Measurements from ENCODE around the gene RAD23A.
"Not testable (repeated sequence)": the region's sequence is repeated elsewhere in the genome, so short reads cannot be mapped to it uniquely, and the experiment has no call there.

RAD23A gene

GRCh38 chr19:12969292-12969988 lies 23.8 kb downstream of the RAD23A start, which contains the start of gene DAND5:
TSS of gene DAND5 (plus strand) at chr19:12969576. CDS start at chr19:12969661, 85 bp downstream.
- H3K4me3 ChIP-seq (replicated peaks; ENCODE audit: low read depth, low read length): no peak within 1 kb of the TSS
- no peak for TF ChIP-seq CTCF (IDR thresholded peaks at IDR 0.05; ENCODE audit: low read length, missing control alignments)
- no peak for DNase-seq (ENCODE audit: low read depth)

GRCh38 chr19:12970070-12970820 lies 24.6 kb downstream of the RAD23A start:
- no peak overlapping the region for H3K4me3 ChIP-seq (replicated peaks; ENCODE audit: low read depth, low read length)
- TF ChIP-seq CTCF (IDR thresholded peaks at IDR 0.05; ENCODE audit: low read length, missing control alignments): no peak
- DNase-seq (ENCODE audit: low read depth): no peak

GRCh38 chr19:12973236-12973635 lies 27.6 kb downstream of the RAD23A start:
- H3K4me3 ChIP-seq (replicated peaks; ENCODE audit: low read depth, low read length): no peak overlapping the region
- DNase-seq (ENCODE audit: low read depth): no peak
- no peak for TF ChIP-seq CTCF (IDR thresholded peaks at IDR 0.05; ENCODE audit: low read length, missing control alignments)

- TF ChIP-seq CTCF (IDR thresholded peaks at IDR 0.05; ENCODE audit: low read length, missing control alignments): no peak
- no peak overlapping the region for H3K4me3 ChIP-seq (replicated peaks; ENCODE audit: low read depth, low read length)
- no peak for DNase-seq (ENCODE audit: low read depth)
Observed at GRCh38 chr19:12974301-12975220, 28.9 kb downstream of the RAD23A start.

GRCh38 chr19:12975221-12975741 lies 29.6 kb downstream of the RAD23A start:
- no peak overlapping the region for H3K4me3 ChIP-seq (replicated peaks; ENCODE audit: low read depth, low read length)
- DNase-seq (ENCODE audit: low read depth): no peak
- TF ChIP-seq CTCF (IDR thresholded peaks at IDR 0.05; ENCODE audit: low read length, missing control alignments): no peak

- not testable (repeated sequence) for H3K4me3 ChIP-seq (replicated peaks; ENCODE audit: low read depth, low read length); DNase-seq (ENCODE audit: low read depth)
Observed at GRCh38 chr19:12976109-12976508, 30.4 kb downstream of the RAD23A start.
